GM23248 (cell line): ENCODE measurements around the gene BCKDHB. TPM values are rescaled to one million over a fixed set of nuclear protein-coding genes. Genes with fewer than 3 reads are reported as not detected.
"Not testable (repeated sequence)": the region's sequence is repeated elsewhere in the genome, so short reads cannot be mapped to it uniquely, and the experiment has no call there.

Experiments used
- DNase-seq: peaks from one replicate; pipeline ENCODE4 v3.0.0-alpha.2; 2015
- H2AFZ ChIP-seq: fragments of 200-600 bp; sonication (generic); 2 replicates; pipeline ENCODE4 v1.6.1; 2016; ENCODE audit warnings: antibody characterized with exemption
- H3F3A ChIP-seq: fragments of 200-600 bp; sonication (generic); 2 replicates; pipeline ENCODE4 v1.6.1; 2016; ENCODE audit warnings: mild to moderate bottlenecking, antibody characterized with exemption, mixed run types; ENCODE audit not compliant: insufficient read depth
- H3K27ac ChIP-seq: fragments of 200-600 bp; sonication (generic); 2 replicates; pipeline ENCODE4 v1.5.1; 2016; ENCODE audit warnings: mild to moderate bottlenecking
- H3K27me3 ChIP-seq: fragments of 200-600 bp; sonication (generic); replicated peaks from 2 replicates; pipeline ENCODE4 v1.6.1; 2016; ENCODE audit warnings: mild to moderate bottlenecking; ENCODE audit not compliant: insufficient read depth
- H3K36me3 ChIP-seq: fragments of 200-600 bp; sonication (generic); 2 replicates; pipeline ENCODE4 v1.6.1; 2016; ENCODE audit warnings: low read depth, mild to moderate bottlenecking
- H3K4me1 ChIP-seq: fragments of 200-600 bp; sonication (generic); 2 replicates; pipeline ENCODE4 v1.6.1; 2016; ENCODE audit warnings: mild to moderate bottlenecking; ENCODE audit not compliant: insufficient read depth
- H3K4me2 ChIP-seq: fragments of 200-600 bp; sonication (generic); one replicate; pipeline ENCODE4 v1.6.1; 2016; ENCODE audit warnings: mild to moderate bottlenecking; ENCODE audit not compliant: unreplicated experiment
- H3K4me3 ChIP-seq: fragments of 200-600 bp; sonication (generic); 2 replicates; pipeline ENCODE4 v1.5.1; 2016; ENCODE audit warnings: mild to moderate bottlenecking
- H3K79me2 ChIP-seq: fragments of 200-600 bp; sonication (generic); 2 replicates; pipeline ENCODE4 v1.6.1; 2016; ENCODE audit warnings: mild to moderate bottlenecking; ENCODE audit not compliant: insufficient read depth
- H3K9ac ChIP-seq: fragments of 200-600 bp; sonication (generic); 2 replicates; pipeline ENCODE4 v1.6.1; 2016; ENCODE audit warnings: mild to moderate bottlenecking
- H3K9me2 ChIP-seq: fragments of 200-600 bp; sonication (generic); 2 replicates; pipeline ENCODE4 v1.6.1; 2016; ENCODE audit warnings: mixed run types, mild to moderate bottlenecking, moderate library complexity; ENCODE audit not compliant: insufficient read depth
- H3K9me3 ChIP-seq: fragments of 200-600 bp; sonication (generic); one replicate; pipeline ENCODE4 v1.6.1; 2017; ENCODE audit warnings: low read depth
- H4K20me1 ChIP-seq: fragments of 200-600 bp; sonication (generic); 2 replicates; pipeline ENCODE4 v1.6.0; 2016; ENCODE audit not compliant: insufficient read depth
- EZH2 ChIP-seq: fragments of 200-600 bp; sonication (generic); IDR thresholded peaks from 2 replicates; pipeline ENCODE4 v1.6.1; 2018; ENCODE audit warnings: antibody characterized with exemption, mild to moderate bottlenecking; ENCODE audit not compliant: insufficient read depth, poor library complexity, severe bottlenecking
- EZH2phosphoT487 ChIP-seq: fragments of 200-600 bp; sonication (generic); IDR thresholded peaks from 2 replicates; pipeline ENCODE4 v1.6.1; 2018; ENCODE audit warnings: antibody characterized with exemption, moderate library complexity, mild to moderate bottlenecking, low read depth; ENCODE audit not compliant: insufficient read depth
- WGBS, 2 experiments: methylation state at CpG; one replicate each; pipeline ENCODE4 v1.1.6; 2015 to 2017; ENCODE audit warnings: low lambda C conversion rate in 2 of 2, low coverage in 1 of 2; ENCODE audit errors: missing lambda C conversion rate in 2 of 2; 5-methylcytosine and 5-hydroxymethylcytosine counted together
- in situ Hi-C: fragments of 300-500 bp; cut with MboI; formaldehyde crosslinking; loops from 2 replicates; pipeline ENCODE4 v1.15.0; 2020
- polyA plus RNA-seq: library from polyadenylated mRNA; unstranded; fragments of >200 nt; fragmentation: Nextera tagmentation; extraction: Ambion mirVana; gene quantifications from 2 replicates; pipeline ENCODE4 v1.2.1, GENCODE V29; 2016
- total RNA-seq: library from RNA; depleted of rRNA; stranded (reverse); fragments of >200 nt; shearing (Covaris generic); gene quantifications from 2 replicates; pipeline ENCODE4 v1.2.3, GENCODE V29; 2014

Gene BCKDHB
- total and polyA plus RNA-seq, 2 experiments from 2014 or later, result 18.4 to 33.8 TPM

GRCh38 chr6:80104520-80104919 lies 2.0 kb upstream of the BCKDHB start:
- DNase-seq, result no peak
- no peak for TF ChIP-seq EZH2
- TF ChIP-seq EZH2phosphoT487, result no peak
- H3K27ac ChIP-seq, result no peak overlapping the region
- H3K79me2 ChIP-seq, result peaks cover 22% of the 10 kb centered on the region
- no peaks in the 10 kb centered on the region for H3K27me3 ChIP-seq
- H4K20me1 ChIP-seq, result no peaks in the 10 kb centered on the region
- H3K9me2 ChIP-seq, result no peaks in the 10 kb centered on the region
- in situ Hi-C loops, result no loop called here
- no peaks in the 10 kb centered on the region for H3K9me3 ChIP-seq
- no peaks in the 10 kb centered on the region; the same call in 1 of the 2 replicates for H3K4me1 ChIP-seq
- H3F3A ChIP-seq, result no peaks in the 10 kb centered on the region
- no peak overlapping the region for H3K9ac ChIP-seq
- H3K4me3 ChIP-seq, result no peak overlapping the region
- H3K36me3 ChIP-seq, result no peaks in the 10 kb centered on the region
- H2AFZ ChIP-seq, result no peak overlapping the region
- H3K4me2 ChIP-seq, result no peak overlapping the region

GRCh38 chr6:80105972-80106417 lies 476 bp upstream of the BCKDHB start:
- Histone ChIP-seq H4K20me1 (no peaks in the 10 kb centered on the region), H3K9me3 (no peaks in the 10 kb centered on the region), H3K4me3 (peak overlapping the region; percentile 92), H3K9ac (peak overlapping the region; percentile 66), H3K27ac (peak overlapping the region; percentile 50), H3F3A (no peaks in the 10 kb centered on the region), H3K9me2 (no peaks in the 10 kb centered on the region), H3K36me3 (no peaks in the 10 kb centered on the region), H2AFZ (peak overlapping the region; percentile 98), H3K4me1 (no peaks in the 10 kb centered on the region; the same call in 1 of the 2 replicates), H3K4me2 (peak overlapping the region; percentile 88), H3K27me3 (no peaks in the 10 kb centered on the region), H3K79me2 (peaks cover 29% of the 10 kb centered on the region)
- TF ChIP-seq EZH2phosphoT487, result no peak
- TF ChIP-seq EZH2, result no peak
- 0 to 1% methylated on average over 6 of the region's 6 CpGs for WGBS, 2 experiments
- no peak for DNase-seq
- in situ Hi-C loops, result no loop called here

- H3K36me3 ChIP-seq, H3K27ac ChIP-seq, H3K4me1 ChIP-seq, H4K20me1 ChIP-seq, H3K9me3 ChIP-seq, H3K4me2 ChIP-seq, in situ Hi-C loops, DNase-seq, H3K9me2 ChIP-seq, H3K27me3 ChIP-seq, H3K9ac ChIP-seq, H3F3A ChIP-seq, H3K4me3 ChIP-seq, H2AFZ ChIP-seq: not testable (repeated sequence)
- WGBS, 2 experiments, result 97 to 100% methylated on average over 3 of the region's 3 CpGs
- peaks cover 54% of the 10 kb centered on the region for H3K79me2 ChIP-seq
Measured at GRCh38 chr6:80122576-80122975, 16.1 kb downstream of the BCKDHB start.

GRCh38 chr6:80126657-80127345 lies 20.3 kb downstream of the BCKDHB start:
- H3K4me1 ChIP-seq, result peaks cover 17% of the 10 kb centered on the region
- H3K9me2 ChIP-seq, result no peaks in the 10 kb centered on the region
- TF ChIP-seq EZH2, result no peak
- no peak for TF ChIP-seq EZH2phosphoT487
- H3K9ac ChIP-seq, result no peak overlapping the region
- no peak overlapping the region for H3K4me2 ChIP-seq
- H4K20me1 ChIP-seq, result no peaks in the 10 kb centered on the region
- H3K27ac ChIP-seq, result no peak overlapping the region
- H3K27me3 ChIP-seq, result no peaks in the 10 kb centered on the region
- no peak overlapping the region for H2AFZ ChIP-seq
- 0 out of 2 replicates have a peak, but pooled peaks cover 32% of the 10 kb centered on the region for H3K79me2 ChIP-seq
- no peak for DNase-seq
- in situ Hi-C loops, result no loop called here
- peaks cover 24% of the 10 kb centered on the region for H3F3A ChIP-seq
- H3K4me3 ChIP-seq, result no peak overlapping the region
- no peaks in the 10 kb centered on the region for H3K36me3 ChIP-seq
- no peaks in the 10 kb centered on the region for H3K9me3 ChIP-seq
- 95 to 98% methylated on average over 5 of the region's 5 CpGs for whole genome bisulfite sequencing, 2 experiments
